Measurements from ENCODE around the gene BAIAP3.
A peak's percentile ranks its signal among the peaks of the same experiment; 100 is the strongest.
"Not testable (repeated sequence)": the region's sequence is repeated elsewhere in the genome, so short reads cannot be mapped to it uniquely, and the experiment has no call there.

Gene BAIAP3

GRCh38 chr16:1333149-1333812 is at the start of gene BAIAP3:
BAIAP3 (plus strand) TSS chr16:1333645; CDS start chr16:1338550, 4,905 bp downstream.
- DNase-seq = peak; percentile 68

- no peak for DNase-seq
These were observed 49.3 kb upstream of the BAIAP3 start for GRCh38 chr16:1283996-1284616.

- DNase-seq = no peak
These were observed 47.6 kb upstream of the BAIAP3 start for GRCh38 chr16:1285669-1286512.

GRCh38 chr16:1286513-1287094 is 46.8 kb upstream of the BAIAP3 start:
- no peak for DNase-seq

DNA sequence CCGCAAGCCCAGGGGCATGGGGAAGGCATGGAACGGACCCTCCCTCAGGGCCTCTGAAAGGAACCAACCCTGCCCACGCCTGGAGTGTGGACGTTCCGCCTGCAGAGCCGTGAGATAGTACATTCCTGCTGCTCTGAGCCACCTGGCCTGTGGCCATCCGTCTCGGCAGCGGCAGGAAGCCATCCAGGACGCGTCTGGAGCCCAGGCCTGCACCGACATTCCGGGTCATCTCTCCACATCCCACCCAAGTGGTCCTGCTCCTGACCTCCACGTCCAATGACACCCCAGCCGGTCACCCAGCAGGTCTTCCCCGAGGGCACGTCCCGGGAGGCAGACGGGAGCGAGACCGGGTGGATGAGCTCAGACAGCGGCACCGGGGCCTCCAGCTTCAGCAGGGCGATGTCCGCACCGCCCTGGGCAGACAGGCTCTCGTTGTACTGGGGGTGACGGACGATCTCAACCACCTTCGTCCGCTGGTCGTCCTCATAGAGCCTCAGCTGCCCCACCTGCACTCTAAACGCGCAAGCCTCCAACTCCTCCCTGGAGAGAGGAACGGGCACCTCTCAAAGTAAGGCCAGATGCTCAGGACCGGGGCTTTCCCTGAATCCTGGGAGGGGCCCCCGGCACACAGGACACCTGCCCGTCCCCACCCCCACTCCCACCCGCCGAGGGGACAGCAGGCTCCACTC is 45.3 kb upstream of the BAIAP3 start:
- DNase-seq = no peak

DNA sequence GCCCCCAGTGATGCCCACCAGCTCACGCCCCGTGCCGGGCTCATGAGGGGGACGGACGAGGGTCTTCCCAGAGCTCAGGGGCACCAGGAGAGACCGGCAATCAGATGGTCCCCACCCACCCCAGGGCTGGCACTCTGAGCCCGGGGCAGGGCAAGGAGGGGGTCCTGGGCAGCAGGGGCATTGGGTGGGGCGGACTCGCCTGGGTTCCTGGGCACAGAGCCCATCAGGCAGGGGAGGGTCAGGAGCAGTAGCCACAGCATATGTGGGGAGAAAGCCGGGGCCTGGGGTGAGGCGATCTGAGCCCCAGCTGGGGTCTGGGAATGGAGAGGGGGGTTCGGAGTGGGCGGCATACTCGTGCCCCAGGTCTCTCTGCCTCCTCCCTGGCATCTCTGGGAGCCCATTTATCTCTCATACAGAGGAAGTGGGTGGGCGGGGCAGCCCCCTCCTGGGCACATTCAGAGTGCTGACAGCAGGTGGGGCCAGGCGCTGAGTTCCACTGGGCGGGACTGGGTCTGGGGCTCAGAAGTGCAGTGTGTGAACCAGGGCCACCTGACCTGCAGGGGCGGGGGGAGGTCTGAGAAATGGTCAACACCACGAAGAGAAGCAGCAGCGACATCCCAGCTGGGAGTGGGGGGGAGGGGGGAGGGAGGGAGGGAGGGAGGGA is 44.5 kb upstream of the BAIAP3 start:
- no peak for DNase-seq

GRCh38 chr16:1289477-1289866 is 44.0 kb upstream of the BAIAP3 start:
- DNase-seq = no peak

DNA sequence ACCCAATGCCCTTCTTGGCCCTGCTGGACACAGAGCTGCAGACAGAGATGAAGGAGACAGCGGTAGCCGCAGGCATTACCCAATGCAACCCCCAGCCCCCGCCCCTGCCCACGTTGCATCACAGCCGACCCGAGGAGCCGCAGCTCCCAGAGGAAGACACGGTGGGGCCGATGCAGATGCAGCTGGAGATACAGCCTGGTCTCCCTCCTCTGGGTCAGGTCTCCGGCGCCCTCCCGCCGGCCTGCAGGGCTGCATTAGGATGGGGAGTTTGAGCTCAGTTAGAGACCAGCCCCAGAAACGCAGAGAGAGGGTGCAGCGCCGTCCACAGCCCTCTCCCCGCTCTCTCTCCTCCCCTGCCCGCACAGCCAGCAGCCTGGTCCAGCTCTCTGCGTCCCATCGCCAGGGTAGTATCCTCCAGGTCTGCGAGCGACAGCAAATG is 43.4 kb upstream of the BAIAP3 start:
- DNase-seq = no peak

- no peak for DNase-seq
These were observed 42.4 kb upstream of the BAIAP3 start for GRCh38 chr16:1290860-1291575.

DNA sequence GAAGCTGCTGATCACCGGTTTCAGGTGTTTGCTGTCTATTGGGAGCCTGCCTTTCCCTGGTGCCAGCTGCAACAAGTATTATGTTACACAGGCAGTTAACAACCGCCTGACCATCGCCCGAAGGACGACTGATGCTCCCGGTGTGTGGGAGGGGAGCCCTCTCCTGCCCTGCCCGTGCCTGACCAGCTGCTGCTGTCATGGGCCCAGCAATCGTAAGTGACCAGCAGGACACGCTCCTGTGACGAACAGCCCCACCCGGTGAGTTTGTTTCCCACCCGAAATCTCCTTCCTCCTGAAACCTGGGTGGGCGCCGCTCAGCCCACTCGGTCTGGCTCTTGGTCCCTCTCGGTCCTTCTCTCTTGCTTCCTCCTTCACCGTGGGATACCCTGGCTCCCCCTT is 41.9 kb upstream of the BAIAP3 start:
- no peak for DNase-seq

- DNase-seq = not testable (repeated sequence)
These were observed 41.2 kb upstream of the BAIAP3 start for GRCh38 chr16:1292208-1292607.

DNA sequence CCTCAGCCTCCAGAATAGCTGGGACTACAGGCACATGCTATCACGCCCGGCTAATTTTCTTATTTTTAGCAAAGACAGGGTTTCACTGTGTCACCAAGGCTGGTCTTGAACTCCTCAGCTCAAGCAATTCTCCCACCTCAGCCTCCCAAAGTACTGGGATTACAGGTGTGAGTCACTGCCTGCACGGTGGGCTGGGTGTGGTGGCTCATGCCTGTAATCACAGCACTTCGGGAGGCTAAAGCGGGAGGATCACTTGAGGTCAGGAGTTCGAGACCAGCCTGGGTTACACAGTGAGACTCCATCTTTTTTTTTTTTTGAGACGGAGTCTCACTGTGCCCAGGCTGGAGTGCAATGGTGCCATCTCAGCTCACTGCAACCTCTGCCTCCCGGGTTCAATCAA is 40.6 kb upstream of the BAIAP3 start:
- DNase-seq = not testable (repeated sequence)

DNA sequence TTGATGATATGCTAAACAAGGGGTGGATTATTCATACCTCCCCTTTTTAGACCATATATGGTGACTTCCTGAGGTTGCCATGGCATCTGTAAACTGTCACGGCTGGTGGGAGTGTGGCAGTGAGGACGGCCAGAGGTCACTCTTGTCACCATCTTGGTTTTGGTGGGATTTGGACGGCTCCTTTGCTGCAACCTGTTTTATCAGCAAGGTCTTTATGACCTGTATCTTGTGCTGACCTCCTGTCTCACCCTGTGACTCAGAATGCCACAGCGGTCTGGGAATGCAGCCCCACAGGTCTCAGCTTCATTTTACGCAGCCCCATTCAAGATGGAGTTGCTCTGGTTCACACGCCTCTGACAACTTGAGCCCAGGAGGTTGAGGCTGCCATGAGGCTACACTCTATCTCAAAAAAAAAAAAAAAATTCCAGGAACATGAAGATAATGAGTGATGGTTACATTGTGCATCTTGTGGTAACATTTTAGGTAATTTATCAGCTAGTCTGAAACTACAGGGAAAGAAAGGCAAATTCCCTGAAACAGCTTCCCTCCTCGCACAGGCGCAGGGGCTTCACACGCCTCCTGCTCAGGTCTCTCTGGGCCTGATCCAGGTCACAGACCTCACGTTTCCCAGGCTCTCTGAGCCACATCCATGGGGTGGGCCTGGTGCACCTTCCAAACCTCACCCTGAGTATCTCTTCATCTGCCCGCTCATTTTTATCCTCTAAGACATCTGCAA is 39.4 kb upstream of the BAIAP3 start:
- DNase-seq = no peak

DNA sequence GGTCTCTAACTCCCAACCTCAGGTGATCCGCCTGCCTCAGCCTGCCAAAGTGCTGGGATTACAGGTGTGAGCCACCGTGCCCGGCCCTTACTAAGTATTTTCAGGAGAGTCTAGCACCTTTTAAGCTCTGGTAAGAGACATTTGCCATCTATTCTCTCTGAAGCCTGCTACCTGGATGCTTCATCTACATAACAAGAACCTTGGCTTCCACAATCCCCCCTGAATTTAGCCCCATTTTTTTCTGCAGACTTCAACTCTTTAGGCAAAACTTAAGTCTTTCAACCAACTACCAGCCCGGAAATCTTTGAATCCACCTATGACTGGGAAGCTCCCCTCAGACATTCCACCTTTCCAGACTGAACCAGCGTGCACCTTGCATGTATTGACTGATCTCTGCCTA is 38.0 kb upstream of the BAIAP3 start:
- no peak for DNase-seq

GRCh38 chr16:1296688-1297017 is 36.8 kb upstream of the BAIAP3 start:
- not testable (repeated sequence) for DNase-seq

- peak; percentile 54 for DNase-seq
These were observed 36.3 kb upstream of the BAIAP3 start for GRCh38 chr16:1297018-1297696.

GRCh38 chr16:1298406-1298805 is 35.0 kb upstream of the BAIAP3 start:
- DNase-seq = no peak

GRCh38 chr16:1299012-1299867 is 34.2 kb upstream of the BAIAP3 start:
- no peak for DNase-seq

- no peak for DNase-seq
These were observed 33.6 kb upstream of the BAIAP3 start for GRCh38 chr16:1299868-1300203.

All from stimulated activated CD8-positive, alpha-beta memory T cell treated with anti-CD3 and anti-CD28 coated beads, Interleukin-4, amount 100 ng/mL, for 48 hours (primary cell).